ENCODE results near the gene CACNA1A. TPM values are rescaled to one million over a fixed set of nuclear protein-coding genes. Genes with fewer than 3 reads are reported as not detected.
"Not testable (repeated sequence)": the region's sequence is repeated elsewhere in the genome, so short reads cannot be mapped to it uniquely, and the experiment has no call there.

The CACNA1A gene
- total RNA-seq, 2 experiments from 2014 or later = 0.30 to 0.45 TPM

GRCh38 chr19:13181747-13182388, 324.4 kb downstream of the CACNA1A start:
- Mint-ChIP-seq H3K9me3 (no peaks in the 10 kb centered on the region), H3K4me3 (peak overlapping the region; percentile 15), H3K27me3 (no peaks in the 10 kb centered on the region), H3K36me3 (ENCODE audit: low read depth) (no peaks in the 10 kb centered on the region), H3K4me1 (ENCODE audit: low read depth) (peaks cover 32% of the 10 kb centered on the region), H3K27ac (peak overlapping the region; percentile 58)
- intact Hi-C loops (cut with DNase I, micrococcal nuclease) = no loop called here
- Histone ChIP-seq H3K4me3 (ENCODE audit: low read length) (no peak overlapping the region), H3K27ac (ENCODE audit: low read depth in 1 of 2, low read length in 2 of 2) (no peak overlapping the region), H3K4me1 (ENCODE audit: insufficient read depth, low read length) (peaks cover 40% of the 10 kb centered on the region), H3K36me3 (ENCODE audit: insufficient read depth, low read length) (no peaks in the 10 kb centered on the region), H3K27me3 (ENCODE audit: control insufficient read depth in 1 of 2, insufficient read depth in 2 of 2, low read length in 2 of 2) (no peaks in the 10 kb centered on the region), H3K9me3 (ENCODE audit: control insufficient read depth in 1 of 2, insufficient read depth in 1 of 2, low read length in 2 of 2) (no peaks in the 10 kb centered on the region)
- ChIA-PET POLR2A (interaction anchor here (1.1 to 3.1 kb wide), 5 partner anchors 8 to 29 kb away, joined by 3 to 26 read pairs (median 14); no protein-coding TSS in a partner anchor), CTCF (interaction anchor here (0.6 to 1.4 kb wide), 4 partner anchors 13 to 204 kb away, joined by 3 to 7 read pairs (median 6); no protein-coding TSS in a partner anchor)
- ATAC-seq (ENCODE audit: poor library complexity) (peak; percentile 64), DNase-seq (peak in 3 of 14 experiments; percentile 42 to 57 (median 51))
- TF ChIP-seq CTCF (IDR thresholded peaks at IDR 0.05) = no peak

DNA sequence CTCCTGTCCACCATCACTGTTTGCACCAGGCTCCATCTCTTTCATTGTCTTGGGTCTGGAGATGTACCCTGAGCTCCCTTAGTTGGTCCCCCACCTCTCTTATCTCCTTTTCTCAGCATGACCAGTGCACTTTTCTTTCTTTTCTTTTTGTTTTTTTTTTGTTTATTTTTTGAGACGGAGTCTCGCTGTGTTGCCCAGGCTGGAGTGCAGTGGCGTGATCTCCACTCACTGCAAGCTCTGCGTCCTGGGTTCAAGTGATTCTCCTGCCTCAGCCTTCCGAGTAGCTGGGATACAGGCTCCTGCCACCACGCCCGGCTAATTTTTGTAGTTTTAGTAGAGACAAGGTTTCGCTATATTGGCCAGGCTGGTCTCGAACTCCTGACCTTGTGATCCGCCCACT, 328.0 kb downstream of the CACNA1A start:
- H3K4me3 ChIP-seq (ENCODE audit: low read length); H3K27ac ChIP-seq (ENCODE audit: low read depth in 1 of 2, low read length in 2 of 2); H3K4me3 Mint-ChIP-seq; intact Hi-C loops (cut with DNase I, micrococcal nuclease); H3K9me3 Mint-ChIP-seq; H3K9me3 ChIP-seq (ENCODE audit: control insufficient read depth in 1 of 2, insufficient read depth in 1 of 2, low read length in 2 of 2); H3K27me3 ChIP-seq (ENCODE audit: control insufficient read depth in 1 of 2, insufficient read depth in 2 of 2, low read length in 2 of 2); H3K36me3 Mint-ChIP-seq (ENCODE audit: low read depth); H3K27ac Mint-ChIP-seq; H3K27me3 Mint-ChIP-seq; ATAC-seq (ENCODE audit: poor library complexity); H3K36me3 ChIP-seq (ENCODE audit: insufficient read depth, low read length); DNase-seq: not testable (repeated sequence)
- CTCF ChIA-PET = interaction anchor here (1.6 kb wide), 1 partner anchor 11 kb away, joined by 4 read pairs; no protein-coding TSS in a partner anchor
- H3K4me1 Mint-ChIP-seq (ENCODE audit: low read depth) = peaks cover 39% of the 10 kb centered on the region
- peaks cover 55% of the 10 kb centered on the region for H3K4me1 ChIP-seq (ENCODE audit: insufficient read depth, low read length)
- POLR2A ChIA-PET = interaction anchor here (1.1 kb wide), 1 partner anchor 10 kb away, joined by 6 read pairs; no protein-coding TSS in a partner anchor

DNA sequence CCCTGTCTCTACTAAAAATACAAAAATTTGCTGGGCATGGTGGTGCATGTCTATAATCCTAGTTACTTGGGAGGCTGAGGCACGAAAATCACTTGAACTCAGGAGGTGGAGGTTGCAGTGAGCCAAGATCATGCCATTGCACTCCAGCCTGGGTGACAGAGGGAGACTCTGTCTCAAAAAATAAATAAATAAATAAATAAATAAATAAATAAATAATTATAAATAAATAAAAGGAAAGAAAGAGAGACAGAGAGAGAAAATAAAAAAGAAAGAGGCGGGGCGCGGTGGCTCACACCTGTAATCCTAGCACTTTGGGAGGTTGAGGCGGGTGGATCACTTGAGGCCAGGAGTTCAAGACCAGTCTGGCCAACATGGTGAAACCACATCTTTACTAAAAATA, 328.7 kb downstream of the CACNA1A start:
- intact Hi-C loops (cut with DNase I, micrococcal nuclease); H3K9me3 Mint-ChIP-seq; H3K27me3 ChIP-seq (ENCODE audit: control insufficient read depth in 1 of 2, insufficient read depth in 2 of 2, low read length in 2 of 2); H3K4me3 ChIP-seq (ENCODE audit: low read length); H3K36me3 ChIP-seq (ENCODE audit: insufficient read depth, low read length); H3K36me3 Mint-ChIP-seq (ENCODE audit: low read depth); H3K4me3 Mint-ChIP-seq; H3K27me3 Mint-ChIP-seq; H3K27ac ChIP-seq (ENCODE audit: low read depth in 1 of 2, low read length in 2 of 2); H3K27ac Mint-ChIP-seq; H3K9me3 ChIP-seq (ENCODE audit: control insufficient read depth in 1 of 2, insufficient read depth in 1 of 2, low read length in 2 of 2); ATAC-seq (ENCODE audit: poor library complexity); DNase-seq: not testable (repeated sequence)
- H3K4me1 Mint-ChIP-seq (ENCODE audit: low read depth) = peaks cover 46% of the 10 kb centered on the region
- ChIA-PET POLR2A (interaction anchor here (1.1 to 1.9 kb wide), 2 partner anchors 10 to 22 kb away, joined by 6 read pairs; no protein-coding TSS in a partner anchor), CTCF (interaction anchor here (1.6 kb wide), 1 partner anchor 10 kb away, joined by 4 read pairs; no protein-coding TSS in a partner anchor)
- H3K4me1 ChIP-seq (ENCODE audit: insufficient read depth, low read length) = peaks cover 60% of the 10 kb centered on the region

DNA sequence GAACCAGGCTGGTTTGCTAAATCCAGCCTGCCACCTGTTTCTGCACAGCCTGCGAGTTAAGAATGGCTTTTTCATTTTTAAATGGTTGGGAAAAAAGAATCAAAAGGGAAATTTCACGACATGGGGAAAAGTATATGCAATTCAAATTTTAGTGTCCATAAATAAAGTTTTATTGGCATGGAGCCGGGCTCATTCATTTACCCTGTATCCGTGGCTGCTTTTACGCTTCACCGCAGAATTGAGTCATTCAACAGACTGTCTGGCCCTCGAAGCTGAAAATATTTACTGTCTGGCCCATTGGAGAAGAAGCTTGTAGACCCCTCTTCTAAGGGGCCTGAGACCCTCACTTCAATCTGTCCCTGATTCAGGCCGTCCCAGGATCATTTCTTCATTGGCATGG, 329.9 kb downstream of the CACNA1A start:
- POLR2A ChIA-PET = interaction anchor here (0.6 to 1.9 kb wide), 4 partner anchors 9 to 27 kb away, joined by 3 to 7 read pairs (median 6); no protein-coding TSS in a partner anchor
- CTCF ChIA-PET = interaction anchor here (1.2 kb wide), 1 partner anchor 72 kb away, joined by 3 read pairs; no protein-coding TSS in a partner anchor
- no peaks in the 10 kb centered on the region for H3K36me3 ChIP-seq (ENCODE audit: insufficient read depth, low read length)
- no peaks in the 10 kb centered on the region for H3K9me3 ChIP-seq (ENCODE audit: control insufficient read depth in 1 of 2, insufficient read depth in 1 of 2, low read length in 2 of 2)
- DNase-seq = no peak
- H3K4me1 ChIP-seq (ENCODE audit: insufficient read depth, low read length) = peaks cover 60% of the 10 kb centered on the region
- H3K27ac Mint-ChIP-seq = peak overlapping the region; percentile 20
- H3K27me3 ChIP-seq (ENCODE audit: control insufficient read depth in 1 of 2, insufficient read depth in 2 of 2, low read length in 2 of 2) = no peaks in the 10 kb centered on the region
- H3K36me3 Mint-ChIP-seq (ENCODE audit: low read depth) = no peaks in the 10 kb centered on the region
- TF ChIP-seq CTCF (IDR thresholded peaks at IDR 0.05) = no peak
- peaks cover 46% of the 10 kb centered on the region for H3K4me1 Mint-ChIP-seq (ENCODE audit: low read depth)
- intact Hi-C loops (cut with DNase I, micrococcal nuclease) = no loop called here
- no peak for ATAC-seq (ENCODE audit: poor library complexity)
- H3K27ac ChIP-seq (ENCODE audit: low read depth in 1 of 2, low read length in 2 of 2) = no peak overlapping the region
- no peak overlapping the region for H3K4me3 Mint-ChIP-seq
- H3K27me3 Mint-ChIP-seq = no peaks in the 10 kb centered on the region
- no peak overlapping the region for H3K4me3 ChIP-seq (ENCODE audit: low read length)
- H3K9me3 Mint-ChIP-seq = no peaks in the 10 kb centered on the region
